Raji (cell line): ENCODE measurements around the gene UGT1A4.

ENCODE experiments used
- POLR2A ChIP-seq: IDR thresholded peaks from 2 replicates; pipeline ENCODE4 v1.6.1; 2011; ENCODE audit warnings: low read depth, low read length, control low read depth; ENCODE audit not compliant: insufficient read depth

Gene UGT1A4

GRCh38 chr2:233761040-233761769 lies 42.7 kb downstream of the UGT1A4 start:
- no peak for TF ChIP-seq POLR2A

- TF ChIP-seq POLR2A = no peak
These were observed 45.7 kb downstream of the UGT1A4 start for GRCh38 chr2:233764264-233764663.

GRCh38 chr2:233764761-233765160 lies 46.2 kb downstream of the UGT1A4 start:
- no peak for TF ChIP-seq POLR2A

- no peak for TF ChIP-seq POLR2A
These were observed 47.9 kb downstream of the UGT1A4 start for GRCh38 chr2:233766416-233766815.

- TF ChIP-seq POLR2A = no peak
These were observed 49.5 kb downstream of the UGT1A4 start for GRCh38 chr2:233768076-233768475.

- no peak for TF ChIP-seq POLR2A
These were observed 50.7 kb downstream of the UGT1A4 start for GRCh38 chr2:233769260-233769659.

- no peak for TF ChIP-seq POLR2A
These were observed 53.6 kb downstream of the UGT1A4 start for GRCh38 chr2:233772153-233772552.

GRCh38 chr2:233772583-233772982 lies 54.0 kb downstream of the UGT1A4 start:
- no peak for TF ChIP-seq POLR2A

GRCh38 chr2:233773854-233774253 lies 55.3 kb downstream of the UGT1A4 start:
- no peak for TF ChIP-seq POLR2A

- TF ChIP-seq POLR2A = no peak
These were observed 56.9 kb downstream of the UGT1A4 start for GRCh38 chr2:233775414-233775813.

- TF ChIP-seq POLR2A = no peak
These were observed 59.5 kb downstream of the UGT1A4 start, which contains the start of gene MROH2A for GRCh38 chr2:233778030-233778429. TSS of gene MROH2A (plus strand) at chr2:233778330. CDS start at chr2:233779359, 1,029 bp downstream.

GRCh38 chr2:233779722-233780121 lies 61.2 kb downstream of the UGT1A4 start:
- TF ChIP-seq POLR2A = no peak

- TF ChIP-seq POLR2A = no peak
These were observed 62.2 kb downstream of the UGT1A4 start for GRCh38 chr2:233780771-233781170.

GRCh38 chr2:233789554-233789953 lies 71.0 kb downstream of the UGT1A4 start:
- no peak for TF ChIP-seq POLR2A

- no peak for TF ChIP-seq POLR2A
These were observed 72.8 kb downstream of the UGT1A4 start for GRCh38 chr2:233791151-233791882.

- TF ChIP-seq POLR2A = no peak
These were observed 73.4 kb downstream of the UGT1A4 start for GRCh38 chr2:233791883-233792329.
